HG03460 (cell line): ENCODE measurements around the gene ZNF609.

Experiments
- ATAC-seq: cut with Tn5 transposase; IDR thresholded peaks from one replicate; pipeline ENCODE4 v1.9.1; 2021; ENCODE audit not compliant: unreplicated experiment

ZNF609 gene

GRCh38 chr15:64717130-64717529, 256.8 kb downstream of the ZNF609 start:
- ATAC-seq: no peak

- no peak for ATAC-seq
Observed at GRCh38 chr15:64717735-64718495, 257.5 kb downstream of the ZNF609 start.

GRCh38 chr15:64720188-64720587, 259.8 kb downstream of the ZNF609 start:
- no peak for ATAC-seq

GRCh38 chr15:64730151-64730550, 269.8 kb downstream of the ZNF609 start:
- ATAC-seq: no peak

GRCh38 chr15:64731012-64731804, 270.8 kb downstream of the ZNF609 start:
- no peak for ATAC-seq

GRCh38 chr15:64731805-64732151, 271.4 kb downstream of the ZNF609 start:
- ATAC-seq: no peak

- no peak for ATAC-seq
Observed at GRCh38 chr15:64732156-64732860, 271.9 kb downstream of the ZNF609 start.
